Body of pancreas (tissue), 4 donors: ENCODE data around the gene SLC7A6OS. TPM values are rescaled to one million over a fixed set of nuclear protein-coding genes. Genes with fewer than 3 reads are reported as not detected.

Experiments used
- ATAC-seq: fragments of 150-250 bp; one replicate; pipeline ENCODE4 v1.9.1; 2016
- DNase-seq, 4 donors: peaks; one replicate each; pipeline ENCODE4 v3.0.0-alpha.2; 2019
- H3K27ac ChIP-seq, 4 donors: fragments of 200-600 bp; sonication (generic); 1 replicate in 3 of 4; 2 replicates in 1 of 4; pipeline versions ENCODE4 v1.5.1 to v1.6.1; 2016 to 2019; ENCODE audit warnings: mild to moderate bottlenecking in 1 of 4, mixed read lengths in 1 of 4, moderate library complexity in 1 of 4
- H3K27me3 ChIP-seq, 2 donors: fragments of 200-600 bp; sonication (generic); one replicate each; pipeline ENCODE4 v1.6.0; 2016; ENCODE audit warnings: mild to moderate bottlenecking in 1 of 2
- H3K36me3 ChIP-seq, 2 donors: fragments of 200-600 bp; sonication (generic); replicated peaks in 1 of 2; 2 replicates each; pipeline ENCODE4 v1.5.1; 2016; ENCODE audit warnings: low read depth in 2 of 2; ENCODE audit not compliant: insufficient read depth in 1 of 2
- H3K4me1 ChIP-seq: fragments of 200-600 bp; sonication (generic); one replicate; pipeline ENCODE4 v1.6.0; 2016
- H3K4me3 ChIP-seq, 2 donors: fragments of 200-600 bp; sonication (generic); 1 replicate in 1 of 2; 2 replicates in 1 of 2; pipeline ENCODE4 v1.5.1; 2016 to 2019
- H3K9me3 ChIP-seq, 3 donors: fragments of 200-600 bp; sonication (generic); 1 replicate in 2 of 3; 2 replicates in 1 of 3; pipeline ENCODE4 v1.5.1; 2016
- CTCF ChIP-seq, 7 experiments: fragments of 450-650 bp in 4 of 7; fragments of 200-600 bp in 3 of 7; sonication (generic) in 3 of 7; IDR thresholded peaks; one replicate each; pipeline ENCODE4 v1.5.1; 2016 to 2019; ENCODE audit warnings: antibody characterized with exemption in 7 of 7
- POLR2A ChIP-seq, 3 donors: fragments of 450-650 bp; IDR thresholded peaks; one replicate each; pipeline ENCODE4 v1.6.1; 2016; ENCODE audit warnings: antibody characterized with exemption in 3 of 3, mild to moderate bottlenecking in 2 of 3
- WGBS, 2 donors: methylation state at CpG; one replicate each; pipeline ENCODE4 v1.1.5; 2017; 5-methylcytosine and 5-hydroxymethylcytosine counted together
- intact Hi-C: fragments of 100-400 bp; cut with DNase I; formaldehyde crosslinking; loops from one replicate; pipeline ENCODE4 v1.15.1; 2023
- total RNA-seq, 2 donors: library from RNA; depleted of rRNA; stranded (reverse); fragments of >200 nt; gene quantifications; one replicate each; pipeline ENCODE4 v1.1.0, GENCODE V29; 2016

SLC7A6OS gene
- total RNA-seq, 2 donors from 2014 or later = 13.0 to 32.3 TPM

DNA sequence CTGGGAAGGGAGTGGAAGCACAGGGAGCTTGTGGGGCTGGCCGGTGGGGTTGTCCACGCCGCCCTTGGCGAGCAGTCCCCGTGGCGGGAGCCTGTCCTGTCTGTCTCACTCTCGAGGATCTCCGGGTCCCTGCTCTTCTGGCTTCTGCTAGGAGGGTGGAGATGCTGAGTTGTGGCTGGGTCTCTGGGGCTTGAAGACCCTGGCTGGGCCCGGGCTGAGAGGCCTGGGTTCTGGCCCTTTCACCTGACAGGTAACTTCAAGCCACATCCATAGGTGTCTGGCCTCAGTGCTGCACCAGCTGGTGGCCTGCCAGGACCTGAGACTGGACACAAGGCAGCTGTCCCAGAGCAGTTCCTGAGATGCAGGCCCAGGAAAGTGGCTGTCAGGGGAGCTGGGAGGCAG is 46.8 kb upstream of the SLC7A6OS start:
- Histone ChIP-seq H3K4me3 (no peak overlapping the region), H3K36me3 (peaks cover 0 to 12% of the 10 kb centered on the region in 2 donors), H3K27me3 (no peaks in the 10 kb centered on the region), H3K4me1 (no peaks in the 10 kb centered on the region), H3K27ac (no peak overlapping the region), H3K9me3 (no peaks in the 10 kb centered on the region)
- ATAC-seq (no peak), DNase-seq (no peak)
- WGBS, 2 donors = 85 to 93% methylated on average over 9 of the region's 9 CpGs
- TF ChIP-seq POLR2A (IDR thresholded peaks at IDR 0.05) (no peak), CTCF (IDR thresholded peaks at IDR 0.05) (no peak)
- intact Hi-C loops = no loop called here

GRCh38 chr16:68356919-68357286 is 46.2 kb upstream of the SLC7A6OS start:
- intact Hi-C loops = no loop called here
- Histone ChIP-seq H3K4me3 (no peak overlapping the region), H3K9me3 (no peaks in the 10 kb centered on the region), H3K27me3 (no peaks in the 10 kb centered on the region), H3K36me3 (peaks cover 0 to 14% of the 10 kb centered on the region in 2 donors), H3K4me1 (no peaks in the 10 kb centered on the region), H3K27ac (no peak overlapping the region)
- WGBS, 2 donors = 84% methylated on average over 5 of the region's 5 CpGs; no CpG with 5 or more reads in 1 of the 2 donors
- no peak for ATAC-seq
- DNase-seq = no peak
- TF ChIP-seq CTCF (IDR thresholded peaks at IDR 0.05) (no peak), POLR2A (IDR thresholded peaks at IDR 0.05) (no peak)

GRCh38 chr16:68356249-68356918 is 45.6 kb upstream of the SLC7A6OS start:
- DNase-seq (peak in 1 of 4 donors; percentile 20), ATAC-seq (no peak)
- H3K9me3 ChIP-seq = no peaks in the 10 kb centered on the region
- WGBS, 2 donors = 71% methylated on average over 27 of the region's 28 CpGs; no CpG with 5 or more reads in 1 of the 2 donors
- intact Hi-C loops = no loop called here
- TF ChIP-seq POLR2A (IDR thresholded peaks at IDR 0.05) (no peak), CTCF (IDR thresholded peaks at IDR 0.05) (no peak)
- H3K36me3 ChIP-seq = peaks cover 0 to 14% of the 10 kb centered on the region in 2 donors
- H3K27me3 ChIP-seq = no peaks in the 10 kb centered on the region
- no peak overlapping the region for H3K4me3 ChIP-seq
- H3K4me1 ChIP-seq = no peaks in the 10 kb centered on the region
- H3K27ac ChIP-seq = no peak overlapping the region

DNA sequence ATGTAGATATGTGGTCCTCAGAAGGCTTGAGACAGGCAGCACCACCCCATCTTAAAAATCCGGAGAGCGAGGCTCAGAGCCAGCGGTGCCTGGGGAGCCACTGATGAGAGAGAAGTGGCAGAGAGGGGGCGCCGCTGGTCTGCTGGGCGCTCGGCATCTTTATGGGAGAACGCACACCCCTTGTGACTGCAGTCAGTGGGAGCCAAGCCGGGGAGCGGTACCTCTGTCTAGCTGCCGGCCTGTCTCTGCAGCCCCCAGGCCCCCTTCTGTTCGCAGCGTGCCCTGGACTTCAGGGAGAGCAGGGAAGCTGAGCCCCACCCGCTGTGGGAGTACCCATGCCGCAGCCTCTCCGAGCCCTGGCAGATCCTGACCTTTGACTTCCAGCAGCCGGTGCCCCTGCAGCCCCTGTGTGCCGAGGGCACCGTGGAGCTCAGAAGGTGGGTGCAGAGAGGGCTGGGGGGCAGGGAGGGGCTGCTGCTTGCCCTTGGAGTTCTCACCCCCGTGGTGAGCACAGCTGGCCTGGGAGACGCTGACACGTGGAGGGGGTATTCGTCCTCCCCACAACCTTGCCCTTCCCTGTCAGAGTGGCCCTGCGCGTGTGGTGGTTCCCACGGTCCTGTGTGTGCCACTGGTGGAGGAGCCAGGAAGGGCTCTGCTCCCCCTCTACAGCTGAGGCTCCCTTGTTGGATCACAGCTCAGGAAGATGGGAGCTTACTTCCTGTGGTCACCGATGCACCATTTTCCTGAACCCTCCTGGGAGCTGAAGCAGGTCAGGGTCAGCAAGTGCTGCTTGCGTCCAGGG is 44.9 kb upstream of the SLC7A6OS start:
- no peak overlapping the region for H3K4me3 ChIP-seq
- DNase-seq = no peak
- H3K36me3 ChIP-seq = peaks cover 0 to 14% of the 10 kb centered on the region in 2 donors
- no peaks in the 10 kb centered on the region for H3K4me1 ChIP-seq
- no peaks in the 10 kb centered on the region for H3K27me3 ChIP-seq
- no peak overlapping the region for H3K27ac ChIP-seq
- H3K9me3 ChIP-seq = no peaks in the 10 kb centered on the region
- intact Hi-C loops = no loop called here
- TF ChIP-seq CTCF (IDR thresholded peaks at IDR 0.05) = no peak
- no peak for TF ChIP-seq POLR2A (IDR thresholded peaks at IDR 0.05)
- ATAC-seq = no peak
- 80 to 93% methylated on average over 5 to 28 of the region's 28 CpGs for WGBS, 2 donors
